Measurements from ENCODE around the gene ELMO1. TPM values are rescaled to one million over a fixed set of nuclear protein-coding genes. Genes with fewer than 3 reads are reported as not detected.

ELMO1 gene
- total and polyA plus RNA-seq, 12 donors: 7.5 to 46.8 (median 14.9) TPM

- TF ChIP-seq, protein P1, sequence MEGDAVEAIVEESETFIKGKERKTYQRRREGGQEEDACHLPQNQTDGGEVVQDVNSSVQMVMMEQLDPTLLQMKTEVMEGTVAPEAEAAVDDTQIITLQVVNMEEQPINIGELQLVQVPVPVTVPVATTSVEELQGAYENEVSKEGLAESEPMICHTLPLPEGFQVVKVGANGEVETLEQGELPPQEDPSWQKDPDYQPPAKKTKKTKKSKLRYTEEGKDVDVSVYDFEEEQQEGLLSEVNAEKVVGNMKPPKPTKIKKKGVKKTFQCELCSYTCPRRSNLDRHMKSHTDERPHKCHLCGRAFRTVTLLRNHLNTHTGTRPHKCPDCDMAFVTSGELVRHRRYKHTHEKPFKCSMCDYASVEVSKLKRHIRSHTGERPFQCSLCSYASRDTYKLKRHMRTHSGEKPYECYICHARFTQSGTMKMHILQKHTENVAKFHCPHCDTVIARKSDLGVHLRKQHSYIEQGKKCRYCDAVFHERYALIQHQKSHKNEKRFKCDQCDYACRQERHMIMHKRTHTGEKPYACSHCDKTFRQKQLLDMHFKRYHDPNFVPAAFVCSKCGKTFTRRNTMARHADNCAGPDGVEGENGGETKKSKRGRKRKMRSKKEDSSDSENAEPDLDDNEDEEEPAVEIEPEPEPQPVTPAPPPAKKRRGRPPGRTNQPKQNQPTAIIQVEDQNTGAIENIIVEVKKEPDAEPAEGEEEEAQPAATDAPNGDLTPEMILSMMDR (IDR thresholded peaks at IDR 0.05): no peak
- no peak for TF ChIP-seq POLR2A (IDR thresholded peaks at IDR 0.05)
- H3K36me3 ChIP-seq (replicated peaks in 1 of 2): no peaks in the 10 kb centered on the region
- intact Hi-C loops (cut with DNase I): no loop called here
- WGBS, 4 donors: 77 to 87% (median 78%) methylated on average over 2 of the region's 2 CpGs
- no peak for DNase-seq
- H3K4me1 ChIP-seq (replicated peaks in 1 of 2): no peaks in the 10 kb centered on the region
- no peak overlapping the region for H3K4me3 ChIP-seq
- H3K27me3 ChIP-seq: no peaks in the 10 kb centered on the region
- H3K9me3 ChIP-seq (replicated peaks in 1 of 3): no peaks in the 10 kb centered on the region
- H3K27ac ChIP-seq: no peak overlapping the region
Measured at GRCh38 chr7:36844374-36844773, 604.3 kb downstream of the ELMO1 start.

DNA sequence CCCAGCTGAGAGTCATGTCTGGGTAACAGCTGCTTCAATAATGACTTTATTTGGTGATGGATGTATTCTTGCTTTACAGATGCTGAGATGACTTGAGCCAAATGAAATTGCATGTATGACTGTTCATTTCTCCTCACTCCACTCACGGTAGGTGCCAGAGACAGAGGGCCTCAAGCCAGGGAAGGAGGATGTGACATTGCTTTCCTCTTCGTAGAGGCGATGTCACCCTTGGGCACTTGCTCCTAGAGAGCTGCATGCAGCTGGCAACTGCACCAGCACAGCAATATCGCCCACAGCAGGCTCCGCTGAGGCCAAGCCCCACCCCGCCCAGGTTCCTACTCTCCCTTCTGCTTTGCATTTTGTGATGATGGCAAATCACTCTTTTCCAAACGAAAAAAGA is 607.8 kb downstream of the ELMO1 start:
- no peaks in the 10 kb centered on the region for H3K4me1 ChIP-seq (replicated peaks in 1 of 2)
- H3K27me3 ChIP-seq: no peaks in the 10 kb centered on the region
- H3K36me3 ChIP-seq (replicated peaks in 1 of 2): no peaks in the 10 kb centered on the region
- no peak for DNase-seq
- 75 to 86% (median 78%) methylated on average over 7 of the region's 7 CpGs for WGBS, 4 donors
- no peak overlapping the region for H3K4me3 ChIP-seq
- intact Hi-C loops (cut with DNase I): no loop called here
- TF ChIP-seq, protein P1 (IDR thresholded peaks at IDR 0.05): no peak
- TF ChIP-seq POLR2A (IDR thresholded peaks at IDR 0.05): no peak
- H3K27ac ChIP-seq: no peak overlapping the region
- H3K9me3 ChIP-seq (replicated peaks in 1 of 3): no peaks in the 10 kb centered on the region

- H3K9me3 ChIP-seq (replicated peaks in 1 of 3): no peaks in the 10 kb centered on the region
- WGBS, 4 donors: 78 to 83% (median 79%) methylated on average over 9 of the region's 9 CpGs
- intact Hi-C loops (cut with DNase I): no loop called here
- H3K4me1 ChIP-seq (replicated peaks in 1 of 2): no peaks in the 10 kb centered on the region
- H3K36me3 ChIP-seq (replicated peaks in 1 of 2): no peaks in the 10 kb centered on the region
- TF ChIP-seq, protein P1 (IDR thresholded peaks at IDR 0.05): no peak
- H3K4me3 ChIP-seq: no peak overlapping the region
- H3K27me3 ChIP-seq: no peaks in the 10 kb centered on the region
- H3K27ac ChIP-seq: no peak overlapping the region
- no peak for DNase-seq
Measured at GRCh38 chr7:36838616-36839225, 609.9 kb downstream of the ELMO1 start.

DNA sequence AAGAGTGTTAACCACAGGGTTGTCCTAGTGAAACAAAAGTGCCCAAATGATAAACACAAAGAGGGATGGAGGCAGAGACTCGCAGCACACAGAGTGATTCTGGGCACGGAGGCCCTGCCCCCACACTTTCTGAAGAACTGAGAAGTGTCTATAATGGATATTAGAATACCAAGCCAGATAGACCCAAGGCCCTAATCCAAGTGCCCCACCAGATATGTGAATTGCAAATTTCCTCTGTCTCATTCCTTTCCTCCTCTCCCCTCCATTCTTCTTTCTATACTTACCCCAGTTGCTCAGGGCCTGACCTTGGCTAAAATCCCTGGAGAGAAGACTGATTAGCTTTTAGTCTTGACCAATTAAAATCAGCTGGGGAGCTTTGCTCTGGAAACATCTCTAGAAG is 617.6 kb downstream of the ELMO1 start:
- DNase-seq: no peak
- no peak overlapping the region for H3K4me3 ChIP-seq

More for the DNA sequence above, 617.6 kb downstream of the ELMO1 start:
- 92 to 95% (median 94%) methylated on average over 2 of the region's 2 CpGs for WGBS, 4 donors
- Histone ChIP-seq H3K9me3 (replicated peaks in 1 of 3) (no peaks in the 10 kb centered on the region), H3K27me3 (no peaks in the 10 kb centered on the region), H3K27ac (no peak overlapping the region), H3K4me1 (replicated peaks in 1 of 2) (no peaks in the 10 kb centered on the region), H3K36me3 (replicated peaks in 1 of 2) (no peaks in the 10 kb centered on the region)
- intact Hi-C loops (cut with DNase I): no loop called here
- TF ChIP-seq, protein P1 (IDR thresholded peaks at IDR 0.05): no peak
- TF ChIP-seq POLR2A (IDR thresholded peaks at IDR 0.05): no peak

Data from adrenal gland (tissue), 12 donors.